GM12864 (cell line): Measurements from ENCODE around the gene TYW5.

Source experiments
- DNase-seq: peaks from one replicate; pipeline ENCODE4 v3.0.0-alpha.2; 2011; ENCODE audit warnings: low read depth
- H3K4me3 ChIP-seq: 2 replicates; pipeline ENCODE4 v1.5.1; 2011; ENCODE audit warnings: mild to moderate bottlenecking, low read depth, low read length, control low read depth
- TF ChIP-seq, protein P1 (sequence below): IDR thresholded peaks from 2 replicates; pipeline ENCODE4 v1.5.1; 2011; ENCODE audit warnings: low read depth, mild to moderate bottlenecking, moderate library complexity, low read length, control low read depth, inconsistent platforms; ENCODE audit errors: missing control alignments

Gene TYW5

DNA sequence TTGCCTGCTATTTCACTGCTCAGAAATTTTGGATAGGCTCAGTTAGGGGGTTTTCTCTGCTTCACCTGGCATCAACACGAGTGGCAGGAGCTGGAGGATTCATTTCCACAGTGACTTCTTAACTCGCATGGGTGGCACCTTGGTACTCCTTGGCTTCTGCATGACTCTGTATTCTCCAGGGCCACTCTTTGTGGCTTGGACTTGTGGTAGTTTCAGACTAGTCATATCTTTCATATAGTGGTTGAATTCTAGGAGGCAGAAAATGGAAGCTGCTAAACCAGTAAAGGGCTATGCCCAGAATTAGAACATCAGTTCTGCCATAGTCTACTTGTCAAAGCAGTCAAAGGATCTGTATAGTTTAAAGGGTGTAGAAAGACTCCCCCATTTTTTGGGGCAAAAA, 6.9 kb upstream of the TYW5 start:
- TF ChIP-seq, protein P1, sequence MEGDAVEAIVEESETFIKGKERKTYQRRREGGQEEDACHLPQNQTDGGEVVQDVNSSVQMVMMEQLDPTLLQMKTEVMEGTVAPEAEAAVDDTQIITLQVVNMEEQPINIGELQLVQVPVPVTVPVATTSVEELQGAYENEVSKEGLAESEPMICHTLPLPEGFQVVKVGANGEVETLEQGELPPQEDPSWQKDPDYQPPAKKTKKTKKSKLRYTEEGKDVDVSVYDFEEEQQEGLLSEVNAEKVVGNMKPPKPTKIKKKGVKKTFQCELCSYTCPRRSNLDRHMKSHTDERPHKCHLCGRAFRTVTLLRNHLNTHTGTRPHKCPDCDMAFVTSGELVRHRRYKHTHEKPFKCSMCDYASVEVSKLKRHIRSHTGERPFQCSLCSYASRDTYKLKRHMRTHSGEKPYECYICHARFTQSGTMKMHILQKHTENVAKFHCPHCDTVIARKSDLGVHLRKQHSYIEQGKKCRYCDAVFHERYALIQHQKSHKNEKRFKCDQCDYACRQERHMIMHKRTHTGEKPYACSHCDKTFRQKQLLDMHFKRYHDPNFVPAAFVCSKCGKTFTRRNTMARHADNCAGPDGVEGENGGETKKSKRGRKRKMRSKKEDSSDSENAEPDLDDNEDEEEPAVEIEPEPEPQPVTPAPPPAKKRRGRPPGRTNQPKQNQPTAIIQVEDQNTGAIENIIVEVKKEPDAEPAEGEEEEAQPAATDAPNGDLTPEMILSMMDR = no peak
- no peak for DNase-seq

DNA sequence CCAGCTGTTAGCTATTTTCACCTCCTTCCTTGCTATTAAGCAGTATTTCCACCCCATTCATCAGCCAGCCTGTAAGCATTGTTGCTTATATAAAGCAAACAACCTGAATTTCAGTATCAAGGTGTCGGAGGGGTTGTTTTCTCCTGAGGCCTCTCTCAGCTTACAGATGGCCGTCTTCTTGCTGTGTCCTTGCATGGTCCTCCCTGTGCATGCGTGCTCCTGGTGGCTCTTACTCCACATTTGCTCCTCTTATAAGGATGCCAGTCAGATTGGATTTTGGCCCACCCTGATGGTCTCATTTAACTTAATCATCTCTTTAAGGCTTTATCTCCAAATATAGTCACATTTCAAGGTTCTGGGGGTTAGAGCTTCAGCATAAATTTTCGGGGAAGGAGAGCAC, 2.7 kb upstream of the TYW5 start:
- H3K4me3 ChIP-seq = no peak overlapping the region
- TF ChIP-seq, protein P1 = no peak
- DNase-seq = no peak

More for the DNA sequence above, 6.9 kb upstream of the TYW5 start:
- H3K4me3 ChIP-seq = no peak overlapping the region

DNA sequence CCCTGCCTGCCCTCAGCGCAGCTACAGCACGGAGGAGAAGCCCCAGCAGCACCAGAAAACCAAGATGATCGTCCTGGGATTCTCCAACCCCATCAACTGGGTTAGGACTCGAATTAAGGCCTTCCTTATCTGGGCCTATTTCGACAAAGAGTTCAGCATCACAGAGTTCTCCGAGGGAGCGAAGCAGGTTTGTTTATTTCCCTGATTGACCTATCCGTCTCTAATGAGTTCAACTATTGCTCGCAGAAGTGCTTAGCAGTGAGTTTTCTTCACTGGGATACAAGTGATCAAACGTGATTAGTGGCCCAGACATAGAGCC, 730 bp upstream of the TYW5 start:
- no peak for DNase-seq
- TF ChIP-seq, protein P1 = no peak
- H3K4me3 ChIP-seq = peak overlapping the region; percentile 91

DNA sequence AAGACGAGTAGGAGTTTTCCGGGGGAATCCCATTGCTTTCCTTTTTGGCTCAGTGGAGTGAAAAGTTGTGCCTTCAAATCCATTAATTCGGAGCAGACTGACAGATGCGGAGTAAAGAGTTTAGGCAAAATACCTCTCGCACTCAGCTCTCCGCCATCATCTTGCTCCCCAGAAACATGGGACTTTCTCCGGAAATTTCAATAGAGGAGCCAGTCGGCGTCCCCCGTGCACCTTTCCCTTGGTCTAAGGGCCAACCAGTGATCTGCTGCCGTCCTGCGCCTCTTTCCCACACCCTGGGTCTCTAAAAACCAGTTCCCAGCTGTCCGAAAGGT, 318 bp downstream of the TYW5 start:
- DNase-seq = no peak
- TF ChIP-seq, protein P1 = no peak
- peak overlapping the region; percentile 91 for H3K4me3 ChIP-seq

DNA sequence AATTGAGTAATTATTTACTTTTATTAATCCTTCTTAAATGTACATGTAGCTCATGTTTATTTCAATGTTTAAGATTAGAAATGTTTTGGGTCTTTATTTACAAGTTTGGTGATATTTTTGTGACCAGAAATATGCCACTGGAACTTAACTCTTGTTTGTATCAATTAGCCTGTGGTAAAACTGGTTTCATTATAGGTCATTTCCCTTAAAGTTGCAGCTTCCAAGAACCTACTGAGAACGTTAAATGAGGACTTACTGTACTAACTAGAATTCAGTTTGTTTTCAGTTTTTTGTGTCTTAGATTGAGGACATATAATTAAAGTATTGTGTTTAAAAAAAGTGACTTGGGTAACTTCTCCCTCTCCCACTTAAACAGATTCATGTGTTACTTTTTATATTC, 4.3 kb downstream of the TYW5 start:
- TF ChIP-seq, protein P1 = no peak
- no peak overlapping the region for H3K4me3 ChIP-seq
- no peak for DNase-seq

DNA sequence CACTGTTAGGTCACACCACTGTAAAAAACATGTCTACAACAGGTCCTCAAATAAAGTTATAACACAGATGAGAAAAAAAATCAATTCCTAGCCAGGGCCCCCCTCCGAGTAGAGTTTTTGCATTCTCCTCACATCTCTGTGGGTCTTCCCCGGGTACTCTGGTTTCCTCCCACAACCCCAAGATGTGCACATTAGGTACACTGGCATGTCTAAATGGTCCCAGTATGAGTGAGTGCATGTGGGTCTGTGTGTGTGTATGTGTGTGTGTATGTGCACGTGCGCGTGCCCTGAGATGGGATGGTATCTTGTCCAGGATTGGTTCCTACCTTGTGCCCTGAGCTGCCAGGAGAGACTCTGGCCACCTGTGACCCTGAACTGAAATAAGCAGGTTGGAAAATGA, 4.9 kb downstream of the TYW5 start:
- TF ChIP-seq, protein P1 = no peak

DNA sequence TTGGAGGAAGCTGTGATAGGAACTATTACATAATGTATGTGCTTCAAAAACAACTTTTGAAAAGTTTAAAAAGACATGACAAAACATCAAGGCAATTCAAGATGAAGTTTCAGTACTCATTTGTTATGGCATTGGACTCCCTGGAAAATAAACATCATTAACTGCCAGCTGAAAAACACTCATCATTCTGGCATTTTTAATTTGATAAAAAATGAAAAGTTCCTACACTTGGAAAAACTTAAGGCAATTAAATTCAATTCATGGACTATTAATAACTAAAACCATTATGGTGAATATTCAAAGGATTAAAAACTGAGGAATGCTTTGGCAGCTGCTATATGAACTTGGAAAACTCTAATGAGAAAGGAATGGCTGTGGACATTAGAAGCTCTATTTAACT, 8.5 kb downstream of the TYW5 start:
- TF ChIP-seq, protein P1 = no peak
- DNase-seq = no peak
- no peak overlapping the region for H3K4me3 ChIP-seq

More for the DNA sequence above, 4.9 kb downstream of the TYW5 start:
- no peak for DNase-seq
- no peak overlapping the region for H3K4me3 ChIP-seq
